H1 (cell line): Measurements from ENCODE around the gene NOTUM. TPM values are rescaled to one million over a fixed set of nuclear protein-coding genes. Genes with fewer than 3 reads are reported as not detected.

Source experiments
- ASH2L ChIP-seq: fragments of 200-600, 300-600 bp; sonication (generic); IDR thresholded peaks from one replicate; pipeline ENCODE4 v1.7.1; 2017; ENCODE audit warnings: low read length
- CHD1 ChIP-seq: IDR thresholded peaks from 2 replicates; pipeline ENCODE4 v1.6.1; 2012; ENCODE audit warnings: low read depth, low read length, improper control_type of control experiment
- CTCF ChIP-seq, 3 experiments: IDR thresholded peaks; 1 replicate in 2 of 3; 2 replicates in 1 of 3; pipeline versions ENCODE4 v1.5.1 to v1.6.1; 2011; ENCODE audit warnings: low read length in 3 of 3, mild to moderate bottlenecking in 3 of 3, inconsistent platforms in 2 of 3, low read depth in 1 of 3, moderate library complexity in 1 of 3; ENCODE audit not compliant: insufficient read depth in 1 of 3; ENCODE audit errors: control extremely low read depth in 1 of 3
- E2F6 ChIP-seq: IDR thresholded peaks from 2 replicates; pipeline ENCODE4 v1.6.1; 2012; ENCODE audit warnings: inconsistent platforms
- EGR1 ChIP-seq: IDR thresholded peaks from 2 replicates; pipeline ENCODE4 v1.6.1; 2011; ENCODE audit warnings: low read depth, low read length, borderline replicate concordance
- EP300 ChIP-seq, 2 experiments: IDR thresholded peaks; 1 replicate in 1 of 2; 2 replicates in 1 of 2; pipeline ENCODE4 v1.6.1; 2011 to 2012; ENCODE audit warnings: low read depth in 2 of 2, low read length in 2 of 2, mild to moderate bottlenecking in 2 of 2, borderline replicate concordance in 1 of 2, inconsistent platforms in 1 of 2, moderate library complexity in 1 of 2
- FOSL1 ChIP-seq: IDR thresholded peaks from 2 replicates; pipeline ENCODE4 v1.6.1; 2011; ENCODE audit warnings: mild to moderate bottlenecking, low read depth, low read length, moderate library complexity; ENCODE audit not compliant: insufficient read depth
- GABPA ChIP-seq: IDR thresholded peaks from 2 replicates; pipeline ENCODE4 v1.6.1; 2011; ENCODE audit warnings: mild to moderate bottlenecking, low read length, moderate library complexity, borderline replicate concordance; ENCODE audit not compliant: insufficient read depth
- JUND ChIP-seq: IDR thresholded peaks from 2 replicates; pipeline ENCODE4 v1.6.1; 2011; ENCODE audit warnings: mild to moderate bottlenecking, improper control_type of control experiment, low read length
- KDM4A ChIP-seq: IDR thresholded peaks from one replicate; pipeline ENCODE4 v1.7.1; 2012; ENCODE audit warnings: low read depth, mild to moderate bottlenecking, moderate library complexity, low read length, inconsistent platforms; ENCODE audit not compliant: severe bottlenecking
- NRF1 ChIP-seq: IDR thresholded peaks from 2 replicates; pipeline ENCODE4 v1.6.1; 2011; ENCODE audit warnings: mild to moderate bottlenecking, low read depth, low read length, improper control_type of control experiment
- RBBP5 ChIP-seq: IDR thresholded peaks from 2 replicates; pipeline ENCODE4 v1.7.1; 2012; ENCODE audit warnings: low read depth, mild to moderate bottlenecking, inconsistent platforms, low read length, moderate library complexity, borderline replicate concordance
- RNF2 ChIP-seq: fragments of 200-900, 300-1000 bp; sonication (generic); IDR thresholded peaks from 2 replicates; pipeline ENCODE4 v1.7.1; 2016; ENCODE audit warnings: borderline replicate concordance, low read depth, mild to moderate bottlenecking, antibody characterized with exemption, low read length; ENCODE audit not compliant: poor library complexity, severe bottlenecking; ENCODE audit errors: missing control alignments
- SAP30 ChIP-seq: fragments of 300-600 bp; sonication (generic); IDR thresholded peaks from 2 replicates; pipeline ENCODE4 v1.7.1; 2012; ENCODE audit warnings: low read length, moderate library complexity, mild to moderate bottlenecking, inconsistent platforms; ENCODE audit not compliant: insufficient read depth, insufficient replicate concordance
- SIN3A ChIP-seq, 2 experiments: IDR thresholded peaks in 1 of 2; conservative IDR thresholded peaks in 1 of 2; 2 replicates each; pipeline ENCODE4 v1.6.1; 2011 to 2012; ENCODE audit warnings: low read length in 2 of 2, improper control_type of control experiment in 1 of 2, low read depth in 1 of 2, mild to moderate bottlenecking in 1 of 2
- SP4 ChIP-seq: IDR thresholded peaks from 2 replicates; pipeline ENCODE4 v1.6.1; 2012; ENCODE audit warnings: low read length, inconsistent platforms
- SRF ChIP-seq: IDR thresholded peaks from 2 replicates; pipeline ENCODE4 v1.6.1; 2011; ENCODE audit warnings: mild to moderate bottlenecking, low read depth, low read length, moderate library complexity
- SUZ12 ChIP-seq: fragments of 200-600 bp; sonication (generic); IDR thresholded peaks from 2 replicates; pipeline ENCODE4 v1.6.1; 2012; ENCODE audit warnings: mild to moderate bottlenecking, inconsistent platforms, low read length, moderate library complexity, mixed read lengths
- polyA plus RNA-seq, 7 experiments: library from polyadenylated mRNA; depleted of rRNA in 3 of 7; stranded (reverse) in 5 of 7; unstranded in 2 of 7; fragments of >200 nt in 5 of 7; fragments of 200-250 nt in 2 of 7; gene quantifications; 1 replicate in 5 of 7; 2 replicates in 1 of 7; 4 replicates in 1 of 7; pipeline versions ENCODE4 v1.2.1 to v1.2.3, GENCODE V29; 2011 to 2013; ENCODE audit warnings: missing spikeins in 2 of 7, mixed read lengths in 2 of 7
- total RNA-seq: library from RNA; stranded (reverse); fragmentation: NEBNext Ultra II Directional; extraction: Animal tissue kit (Norgen Biotek cat#: 25700); gene quantifications from 2 replicates; pipeline ENCODE4 v1.2.1, GENCODE V29; 2021

NOTUM gene
- total and polyA plus RNA-seq, 2 of the 8 experiments (the other 6 are each of a cell fraction or from before 2014, with no cell fraction given): 0.45 to 0.76 TPM

DNA sequence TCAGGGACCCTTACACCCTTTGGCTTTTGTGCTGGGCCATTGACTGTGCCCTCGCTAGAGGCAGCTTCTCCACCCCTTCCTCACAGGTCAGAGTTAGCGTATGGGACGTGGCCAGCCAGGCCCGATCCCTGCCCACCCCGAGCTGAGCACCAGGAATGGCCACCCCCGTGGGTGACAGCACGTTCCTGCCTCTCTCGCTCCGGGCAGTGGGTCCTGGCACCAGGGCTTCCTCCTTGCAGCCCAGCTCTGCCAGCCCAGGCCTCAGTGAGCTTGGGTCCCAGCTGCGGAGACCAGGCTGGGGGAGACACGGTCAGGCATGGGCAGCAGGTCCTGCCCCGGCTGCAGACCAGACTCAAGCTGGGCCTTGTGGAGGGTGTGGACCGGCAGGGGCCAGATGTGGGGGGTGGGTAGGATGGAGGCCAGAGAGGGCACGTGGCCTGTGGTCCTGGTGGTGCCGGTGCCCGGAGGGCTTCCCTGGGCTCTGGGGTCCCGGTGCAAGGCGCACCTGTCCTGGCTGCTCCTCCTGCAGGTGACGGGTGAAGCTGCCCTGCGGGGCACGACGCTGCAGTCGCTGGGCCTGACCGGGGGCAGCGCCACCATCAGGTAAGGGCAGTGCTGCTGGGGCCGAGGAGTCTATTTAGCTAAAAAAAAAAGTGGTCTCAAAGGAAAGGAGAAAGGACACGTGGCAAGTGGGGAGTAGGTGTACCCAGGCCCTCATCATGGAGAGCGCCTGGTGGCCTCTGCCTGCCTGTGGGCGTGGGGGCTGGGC lies 34.7 kb upstream of the NOTUM start (continued):
- TF ChIP-seq EP300 (IDR thresholded peaks at IDR 0.05; ENCODE audit: borderline replicate concordance in 1 of 2, low read depth in 2 of 2, low read length in 2 of 2): no peak
- TF ChIP-seq NRF1: no peak
- no peak for TF ChIP-seq SAP30
- TF ChIP-seq SP4: no peak
- no peak for TF ChIP-seq SIN3A (conservative IDR thresholded peaks at IDR 0.05 in 1 of 2, IDR thresholded peaks at IDR 0.05 in 1 of 2; ENCODE audit: low read depth in 1 of 2, low read length in 2 of 2)
- TF ChIP-seq E2F6: no peak
- no peak for TF ChIP-seq RBBP5
- TF ChIP-seq SRF: no peak
- TF ChIP-seq RNF2: no peak
- TF ChIP-seq FOSL1: 0 out of 2 replicates have a peak, but pooled peaks have one; percentile 12
- no peak for TF ChIP-seq CHD1
- no peak for TF ChIP-seq KDM4A
- TF ChIP-seq ASH2L: no peak
- TF ChIP-seq CTCF (IDR thresholded peaks at IDR 0.05; ENCODE audit: control extremely low read depth in 1 of 3, insufficient read depth in 1 of 3, low read depth in 1 of 3, low read length in 3 of 3): peak; percentile 59 to 92 (median 73)
- TF ChIP-seq JUND: no peak
- 0 out of 2 replicates have a peak, but pooled peaks have one; percentile 36 for TF ChIP-seq EGR1
- no peak for TF ChIP-seq GABPA
- no peak for TF ChIP-seq SUZ12
